Fibroblast of pulmonary artery (primary cell): ENCODE results near the gene PRKAR1B.

Source experiments
- DNase-seq: peaks from one replicate; pipeline ENCODE4 v3.0.0-alpha.2; 2010; ENCODE audit warnings: low read depth
- H3K4me3 ChIP-seq: replicated peaks from 2 replicates; pipeline ENCODE4 v1.5.1; 2011; ENCODE audit warnings: low read depth, mild to moderate bottlenecking, control low read depth, low read length, moderate library complexity
- TF ChIP-seq, protein P1 (sequence below): IDR thresholded peaks from 2 replicates; pipeline ENCODE4 v1.5.1; 2011; ENCODE audit warnings: mild to moderate bottlenecking, control low read depth, low read length, inconsistent platforms; ENCODE audit errors: missing control alignments

The PRKAR1B gene

DNA sequence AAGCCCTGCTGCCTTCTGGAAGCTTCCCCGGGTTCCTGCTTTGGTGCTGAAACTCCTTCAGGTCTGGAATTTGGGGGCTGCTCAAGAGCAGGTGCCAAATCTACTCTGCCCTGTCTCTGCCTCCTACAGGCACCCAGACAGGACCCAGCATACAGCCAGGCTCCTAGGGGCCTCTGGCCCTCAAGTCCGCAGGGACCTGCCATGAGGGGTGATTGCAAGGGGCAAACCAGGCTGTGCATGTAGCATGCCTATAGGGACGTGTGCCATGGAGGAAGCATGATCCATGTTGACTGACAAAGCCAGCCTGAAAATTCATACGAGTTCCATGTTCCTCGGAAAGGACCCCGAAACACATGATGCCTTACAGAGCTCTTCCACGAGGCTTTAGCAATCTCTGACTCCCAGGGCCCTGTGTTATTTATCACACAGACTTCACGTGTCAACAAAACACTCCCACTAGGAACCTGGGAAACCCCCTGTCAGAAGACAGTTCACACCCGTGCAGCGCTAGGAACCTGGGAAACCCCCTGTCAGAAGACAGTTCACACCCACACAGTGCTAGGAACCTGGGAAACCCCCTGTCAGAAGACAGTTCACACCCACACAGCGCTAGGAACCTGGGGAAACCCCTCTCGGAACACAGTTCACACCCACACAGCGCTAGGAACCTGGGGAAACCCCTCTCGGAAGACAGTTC is 75.9 kb downstream of the PRKAR1B start:
- no peak for DNase-seq
- TF ChIP-seq, protein P1, sequence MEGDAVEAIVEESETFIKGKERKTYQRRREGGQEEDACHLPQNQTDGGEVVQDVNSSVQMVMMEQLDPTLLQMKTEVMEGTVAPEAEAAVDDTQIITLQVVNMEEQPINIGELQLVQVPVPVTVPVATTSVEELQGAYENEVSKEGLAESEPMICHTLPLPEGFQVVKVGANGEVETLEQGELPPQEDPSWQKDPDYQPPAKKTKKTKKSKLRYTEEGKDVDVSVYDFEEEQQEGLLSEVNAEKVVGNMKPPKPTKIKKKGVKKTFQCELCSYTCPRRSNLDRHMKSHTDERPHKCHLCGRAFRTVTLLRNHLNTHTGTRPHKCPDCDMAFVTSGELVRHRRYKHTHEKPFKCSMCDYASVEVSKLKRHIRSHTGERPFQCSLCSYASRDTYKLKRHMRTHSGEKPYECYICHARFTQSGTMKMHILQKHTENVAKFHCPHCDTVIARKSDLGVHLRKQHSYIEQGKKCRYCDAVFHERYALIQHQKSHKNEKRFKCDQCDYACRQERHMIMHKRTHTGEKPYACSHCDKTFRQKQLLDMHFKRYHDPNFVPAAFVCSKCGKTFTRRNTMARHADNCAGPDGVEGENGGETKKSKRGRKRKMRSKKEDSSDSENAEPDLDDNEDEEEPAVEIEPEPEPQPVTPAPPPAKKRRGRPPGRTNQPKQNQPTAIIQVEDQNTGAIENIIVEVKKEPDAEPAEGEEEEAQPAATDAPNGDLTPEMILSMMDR: no peak

DNA sequence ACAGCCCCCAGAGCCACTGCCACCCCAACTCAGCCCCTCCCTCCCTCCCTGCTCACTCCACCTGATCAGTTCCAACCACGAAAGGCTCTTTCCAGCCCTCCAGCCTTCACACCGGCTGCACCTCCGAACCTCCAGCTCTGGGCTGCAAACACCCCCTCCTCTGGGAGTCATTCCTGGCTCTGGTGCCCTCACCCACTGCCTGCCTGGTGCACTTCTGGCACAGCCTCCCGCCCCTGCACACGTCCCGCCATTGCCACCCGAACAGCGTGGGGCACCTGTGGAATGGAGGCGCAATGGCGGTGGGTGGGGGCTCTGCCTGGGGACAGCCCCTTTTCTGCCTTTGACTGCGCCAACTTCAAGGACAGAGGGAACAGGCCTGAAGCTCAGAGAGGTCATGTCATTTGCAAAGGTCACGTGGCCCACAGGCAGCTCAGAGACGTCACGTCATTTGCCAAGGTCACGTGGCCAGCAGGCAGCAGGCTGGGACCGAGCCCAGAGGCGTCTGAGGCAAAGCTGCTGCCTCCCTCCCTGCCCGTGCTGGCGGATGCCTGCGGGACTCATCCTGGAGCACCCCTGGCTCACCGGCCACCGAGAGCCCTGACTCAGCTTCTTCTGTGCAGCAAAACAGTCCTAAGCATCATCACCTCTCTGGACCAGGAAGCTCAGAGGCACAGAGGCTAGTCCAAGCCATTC is 76.6 kb downstream of the PRKAR1B start:
- TF ChIP-seq, protein P1: no peak
- H3K4me3 ChIP-seq: no peak overlapping the region
- DNase-seq: no peak

More for the DNA sequence above, 75.9 kb downstream of the PRKAR1B start:
- no peak overlapping the region for H3K4me3 ChIP-seq

DNA sequence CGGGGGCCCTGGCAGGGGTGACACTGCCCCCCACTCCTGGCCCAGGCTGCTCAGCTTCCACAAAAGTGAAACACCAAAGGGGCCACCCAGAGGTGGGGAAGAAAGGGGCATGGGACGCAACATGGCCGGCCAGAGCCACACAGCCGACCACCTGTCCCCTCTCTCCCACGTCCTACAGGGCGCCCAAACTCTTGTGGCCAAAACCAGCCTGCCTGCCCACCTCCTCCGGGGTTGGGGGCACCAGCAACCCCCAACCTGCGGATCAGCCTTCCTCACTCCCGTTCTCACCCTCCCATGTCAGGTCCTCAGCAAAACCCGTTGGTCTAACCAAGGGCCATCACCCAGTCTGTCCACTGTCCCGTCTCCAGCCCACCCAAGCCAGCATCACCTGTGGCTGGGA is 80.1 kb downstream of the PRKAR1B start:
- no peak overlapping the region for H3K4me3 ChIP-seq
- DNase-seq: no peak
- TF ChIP-seq, protein P1: no peak

DNA sequence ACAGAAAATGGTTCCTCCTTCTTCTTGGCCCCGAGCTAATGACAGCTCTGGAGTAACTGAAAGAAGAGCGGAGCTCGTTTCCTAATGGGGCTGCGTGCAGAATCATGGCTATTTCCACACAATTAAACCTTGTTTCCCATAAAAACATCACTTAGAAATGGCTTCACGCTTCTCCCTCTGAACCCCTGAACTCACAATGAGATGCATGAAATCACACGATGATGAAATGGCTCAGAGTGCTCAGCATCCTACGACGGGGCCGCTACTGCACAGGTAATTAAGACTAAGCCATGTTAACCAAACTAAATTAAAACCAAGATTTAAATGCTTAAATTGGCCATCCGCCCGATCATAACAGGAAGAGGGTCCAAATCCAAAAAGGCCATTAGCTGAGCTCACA is 80.6 kb downstream of the PRKAR1B start:
- no peak overlapping the region for H3K4me3 ChIP-seq
- TF ChIP-seq, protein P1: no peak
- no peak for DNase-seq

DNA sequence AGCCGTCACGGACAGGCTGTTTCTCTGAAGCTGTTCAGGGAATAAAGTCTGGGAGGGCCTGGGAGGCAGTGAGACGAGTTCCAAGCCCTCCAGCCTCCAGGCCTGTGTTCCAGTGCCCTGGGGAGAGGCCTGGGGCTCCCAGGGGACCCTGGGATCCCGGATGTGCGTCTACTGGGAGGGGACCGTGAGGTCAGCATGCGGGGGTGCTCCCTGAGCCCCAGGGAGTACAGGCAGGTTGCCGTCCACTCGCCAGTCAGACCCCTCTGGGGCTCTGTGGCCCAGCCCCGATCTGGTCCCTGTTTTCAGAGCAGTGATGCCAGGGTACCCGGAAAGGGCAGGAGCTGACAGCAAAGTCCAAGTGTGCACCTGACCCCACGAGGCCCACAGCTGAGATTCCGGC is 81.5 kb downstream of the PRKAR1B start:
- H3K4me3 ChIP-seq: no peak overlapping the region
- no peak for DNase-seq
- TF ChIP-seq, protein P1: no peak

DNA sequence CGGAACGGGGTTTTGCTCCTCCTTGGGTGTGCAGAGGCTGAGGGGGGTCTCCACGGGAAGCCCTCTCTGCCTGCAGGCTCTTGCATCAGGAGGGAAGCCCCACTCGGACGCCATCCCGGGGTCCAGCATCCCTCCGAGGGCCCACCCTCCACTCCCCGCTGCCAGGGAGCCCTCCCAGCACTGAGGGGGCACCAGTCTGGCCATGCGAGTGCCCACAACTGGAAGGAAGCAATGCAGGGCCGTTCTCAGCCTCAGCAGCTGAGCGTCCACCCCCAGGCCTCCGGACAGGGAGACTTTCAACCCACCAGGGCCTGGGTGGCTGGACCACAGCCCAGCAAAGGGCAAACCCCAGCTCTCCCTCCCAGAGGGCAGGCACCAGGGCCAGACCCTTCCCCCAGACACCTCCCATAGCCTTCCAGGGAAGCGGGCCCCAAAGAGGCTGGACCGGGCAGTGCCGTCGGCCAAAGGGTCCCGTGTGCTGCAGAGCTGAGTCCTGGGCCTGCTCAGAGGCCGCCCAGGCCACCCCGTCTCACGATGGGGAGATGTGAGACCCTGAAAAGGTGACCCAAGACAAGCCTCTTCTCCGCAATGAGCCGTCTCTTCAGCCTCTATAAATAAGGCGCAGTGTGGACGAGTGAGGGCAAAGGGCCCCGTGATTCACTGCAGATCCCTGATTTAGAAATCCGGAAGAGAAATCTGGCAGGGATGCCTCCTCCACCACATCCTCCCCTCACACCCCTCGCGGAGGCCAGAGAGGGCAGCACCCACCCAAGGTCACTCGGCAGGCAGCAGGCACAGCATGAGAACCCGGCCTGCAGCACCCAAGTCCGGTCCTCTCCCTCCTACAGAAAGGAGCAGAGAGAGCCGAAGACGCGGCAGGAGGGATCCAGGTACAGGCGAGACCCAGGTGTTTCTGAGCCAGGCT is 82.4 kb downstream of the PRKAR1B start:
- TF ChIP-seq, protein P1: no peak
- H3K4me3 ChIP-seq: no peak overlapping the region
- no peak for DNase-seq
